PC-3 (cell line): ENCODE measurements around the gene CSTF2T. TPM values are rescaled to one million over a fixed set of nuclear protein-coding genes. Genes with fewer than 3 reads are reported as not detected.
A peak's percentile ranks its signal among the peaks of the same experiment; 100 is the strongest.

Source experiments
- ATAC-seq: fragments of 200-7000 bp; cut with Tn5 transposase; 2 replicates; pipeline ENCODE4 v1.9.1; 2020; ENCODE audit warnings: mild to moderate bottlenecking, moderate library complexity
- BruUV-seq: library from RNA; stranded (reverse); fragments of 400-500 nt; replicated peaks from 2 replicates; lab custom pipeline; 2021; lab: Mats Ljungman, UMichigan
- CTCF ChIA-PET: fragments of 300-600 bp; sonication (Branson Sonifier 250); formaldehyde crosslinking; loops from one replicate; lab custom pipeline; 2022; ENCODE audit warnings: antibody characterized with exemption; lab: Charles Lee
- POLR2A ChIA-PET: fragments of 300-600 bp; sonication (Branson Sonifier 250); formaldehyde crosslinking; loops from one replicate; lab custom pipeline; 2022; ENCODE audit warnings: antibody characterized with exemption; ENCODE audit not compliant: unreplicated experiment; lab: Charles Lee
- DNase-seq: peaks from one replicate; pipeline ENCODE4 v3.0.0-alpha.2; 2015
- H2AFZ ChIP-seq: fragments of 300-600 bp; sonication (generic); 2 replicates; pipeline ENCODE4 v1.6.0; 2016; ENCODE audit warnings: antibody characterized with exemption, low read length
- H3F3A ChIP-seq: fragments of 300-600 bp; sonication (generic); one replicate; pipeline ENCODE4 v1.6.0; 2017; ENCODE audit warnings: antibody characterized with exemption, low read length, control low read depth, mild to moderate bottlenecking; ENCODE audit not compliant: unreplicated experiment
- H3K27ac ChIP-seq: fragments of 300-600 bp; sonication (generic); 2 replicates; pipeline ENCODE4 v1.5.1; 2016; ENCODE audit warnings: mild to moderate bottlenecking, low read length
- H3K27me3 ChIP-seq: fragments of 300-600 bp; sonication (generic); 2 replicates; pipeline ENCODE4 v1.6.1; 2016; ENCODE audit warnings: low read length, mixed read lengths
- H3K36me3 ChIP-seq: fragments of 300-600 bp; sonication (generic); 2 replicates; pipeline ENCODE4 v1.6.1; 2016; ENCODE audit warnings: low read depth, mixed run types, low read length, mixed read lengths
- H3K4me1 ChIP-seq: fragments of 300-600 bp; sonication (generic); 2 replicates; pipeline ENCODE4 v1.5.1; 2016; ENCODE audit warnings: low read length; ENCODE audit not compliant: insufficient read depth
- H3K4me2 ChIP-seq: fragments of 300-600 bp; sonication (generic); 2 replicates; pipeline ENCODE4 v1.6.0; 2016; ENCODE audit warnings: low read length
- H3K4me3 ChIP-seq: fragments of 300-600 bp; sonication (generic); 2 replicates; pipeline ENCODE4 v1.5.1; 2016; ENCODE audit warnings: mild to moderate bottlenecking, low read length, mixed read lengths
- H3K79me2 ChIP-seq: fragments of 300-600 bp; sonication (generic); 2 replicates; pipeline ENCODE4 v1.6.1; 2017; ENCODE audit warnings: low read length, mixed read lengths
- H3K9ac ChIP-seq: fragments of 300-600 bp; sonication (generic); 2 replicates; pipeline ENCODE4 v1.6.0; 2016; ENCODE audit warnings: mild to moderate bottlenecking, low read length
- H3K9me2 ChIP-seq: fragments of 300-600 bp; sonication (generic); replicated peaks from 2 replicates; pipeline ENCODE4 v1.6.1; 2016; ENCODE audit warnings: mixed run types, low read length, mixed read lengths
- H3K9me3 ChIP-seq: fragments of 300-600 bp; sonication (generic); 2 replicates; pipeline ENCODE4 v1.6.1; 2016; ENCODE audit warnings: low read length, mixed read lengths
- H4K20me1 ChIP-seq: fragments of 300-600 bp; sonication (generic); 2 replicates; pipeline ENCODE4 v1.6.1; 2016; ENCODE audit warnings: low read length, mixed read lengths
- CTCF ChIP-seq: fragments of 300-600 bp; sonication (generic); conservative IDR thresholded peaks from 2 replicates; pipeline ENCODE4 v1.5.1; 2017; ENCODE audit warnings: antibody characterized with exemption, low read depth, mild to moderate bottlenecking, low read length
- EZH2 ChIP-seq: fragments of 300-600 bp; sonication (generic); IDR thresholded peaks from one replicate; pipeline ENCODE4 v1.6.1; 2017; ENCODE audit warnings: antibody characterized with exemption, mild to moderate bottlenecking, low read length; ENCODE audit not compliant: unreplicated experiment
- EZH2phosphoT487 ChIP-seq: fragments of 300-600 bp; sonication (generic); IDR thresholded peaks from 2 replicates; pipeline ENCODE4 v1.6.1; 2018; ENCODE audit warnings: mild to moderate bottlenecking, antibody characterized with exemption, low read length, borderline replicate concordance
- intact Hi-C: fragments of 100-400 bp; cut with micrococcal nuclease; formaldehyde crosslinking; loops from 2 replicates; pipeline ENCODE4 v1.9.0; 2023
- total RNA-seq: library from RNA; depleted of rRNA; stranded (reverse); fragments of >200 nt; gene quantifications from 2 replicates; pipeline ENCODE4 v1.2.3, GENCODE V29; 2014

Gene CSTF2T
- total RNA-seq, 1 experiment from 2014 or later: 45.2 TPM

- no peaks in the 10 kb centered on the region for H4K20me1 ChIP-seq
- TF ChIP-seq EZH2phosphoT487 (no peak), CTCF (no peak), EZH2 (no peak)
- intact Hi-C loops: no loop called here
- H3K27me3 ChIP-seq: no peaks in the 10 kb centered on the region
- no peak overlapping the region for H3K4me3 ChIP-seq
- no peaks in the 10 kb centered on the region for H3K9me3 ChIP-seq
- no peak overlapping the region for H3K27ac ChIP-seq
- no TSS peak for BruUV-seq
- H3K36me3 ChIP-seq: no peaks in the 10 kb centered on the region
- no peak for DNase-seq
- no peak for ATAC-seq
- POLR2A ChIA-PET: no interaction called here
- H3K9me2 ChIP-seq: no peaks in the 10 kb centered on the region
- H3K4me1 ChIP-seq: peaks cover 6% of the 10 kb centered on the region
- CTCF ChIA-PET: no interaction called here
- H3F3A ChIP-seq: no peaks in the 10 kb centered on the region
- H2AFZ ChIP-seq: no peak overlapping the region
- no peak overlapping the region for H3K9ac ChIP-seq
- no peaks in the 10 kb centered on the region for H3K79me2 ChIP-seq
- no peak overlapping the region for H3K4me2 ChIP-seq
Observed at GRCh38 chr10:51724038-51724437, 24.6 kb upstream of the CSTF2T start.

GRCh38 chr10:51718804-51719291 is 19.5 kb upstream of the CSTF2T start:
- ChIA-PET CTCF (interaction anchor here (0.6 kb wide), 4 partner anchors 11 to 540 kb away, joined by 3 to 6 read pairs (median 4); no protein-coding TSS in a partner anchor), POLR2A (interaction anchor here (0.6 to 1.1 kb wide), 3 partner anchors 256 to 805 kb away, joined by 3 to 5 read pairs (median 5); no protein-coding TSS in a partner anchor)
- Histone ChIP-seq H3K36me3 (no peaks in the 10 kb centered on the region), H3K27me3 (no peaks in the 10 kb centered on the region), H3F3A (peaks cover 4% of the 10 kb centered on the region), H3K9me2 (no peaks in the 10 kb centered on the region), H3K27ac (peak overlapping the region; percentile 67), H3K4me3 (no peak overlapping the region), H3K4me2 (peak overlapping the region; percentile 7), H3K9me3 (no peaks in the 10 kb centered on the region), H3K9ac (0 out of 2 replicates have a peak overlapping the region, but pooled peaks have one; percentile 5), H3K4me1 (peaks cover 20% of the 10 kb centered on the region), H3K79me2 (no peaks in the 10 kb centered on the region), H4K20me1 (no peaks in the 10 kb centered on the region), H2AFZ (no peak overlapping the region)
- intact Hi-C loops: no loop called here
- BruUV-seq: no TSS peak
- TF ChIP-seq EZH2: no peak
- no peak for TF ChIP-seq CTCF
- TF ChIP-seq EZH2phosphoT487: no peak
- peak; percentile 85 for DNase-seq
- ATAC-seq: peak; percentile 89

- Histone ChIP-seq H2AFZ (no peak overlapping the region), H3K27me3 (no peaks in the 10 kb centered on the region), H3K27ac (no peak overlapping the region), H3K4me3 (no peak overlapping the region), H3K9me3 (no peaks in the 10 kb centered on the region), H3K79me2 (no peaks in the 10 kb centered on the region), H3K4me2 (no peak overlapping the region), H3K9ac (no peak overlapping the region), H3F3A (peaks cover 4% of the 10 kb centered on the region), H4K20me1 (no peaks in the 10 kb centered on the region), H3K9me2 (no peaks in the 10 kb centered on the region), H3K36me3 (no peaks in the 10 kb centered on the region), H3K4me1 (peaks cover 20% of the 10 kb centered on the region)
- TF ChIP-seq EZH2phosphoT487 (no peak), CTCF (no peak)
- intact Hi-C loops: no loop called here
- ChIA-PET POLR2A (no interaction called here), CTCF (no interaction called here)
- no peak for ATAC-seq
- no TSS peak for BruUV-seq
- no peak for DNase-seq
Observed at GRCh38 chr10:51716981-51717380, 17.6 kb upstream of the CSTF2T start.
